GM12878 (cell line): ENCODE data around the gene TMCC2. TPM values are rescaled to one million over a fixed set of nuclear protein-coding genes. Genes with fewer than 3 reads are reported as not detected.

Experiments
- ASH2L ChIP-seq: fragments of 300-600, 200-600 bp; sonication (generic); IDR thresholded peaks from 2 replicates; pipeline ENCODE4 v1.6.1; 2017; ENCODE audit warnings: low read depth, mild to moderate bottlenecking, borderline replicate concordance
- CBX5 ChIP-seq: sonication (generic); IDR thresholded peaks from 2 replicates; pipeline ENCODE4 v1.6.1; 2016; ENCODE audit warnings: low read depth, moderate library complexity, mild to moderate bottlenecking, inconsistent platforms
- EED ChIP-seq: sonication (generic); IDR thresholded peaks from 2 replicates; pipeline ENCODE4 v1.6.1; 2016; ENCODE audit warnings: antibody characterized with exemption, low read depth
- HDAC2 ChIP-seq: fragments of 200-600 bp; sonication (generic); IDR thresholded peaks from 2 replicates; pipeline ENCODE4 v1.6.1; 2017
- HDAC6 ChIP-seq: fragments of 200-600 bp; sonication (generic); IDR thresholded peaks from one replicate; pipeline ENCODE4 v1.8.0; 2017; ENCODE audit warnings: antibody characterized with exemption; ENCODE audit not compliant: unreplicated experiment
- IKZF2 ChIP-seq, 2 experiments: fragments of 450-650 bp; IDR thresholded peaks; 2 replicates each; pipeline ENCODE4 v1.6.1; 2017; ENCODE audit warnings: mild to moderate bottlenecking in 2 of 2, moderate library complexity in 2 of 2
- JUND ChIP-seq: IDR thresholded peaks from 2 replicates; pipeline ENCODE4 v1.6.1; 2012; ENCODE audit warnings: low read depth, mild to moderate bottlenecking, low read length, improper control_type of control experiment, moderate library complexity
- KDM1A ChIP-seq: fragments of 200-600 bp; sonication (generic); IDR thresholded peaks from 2 replicates; pipeline ENCODE4 v1.6.1; 2016; ENCODE audit warnings: borderline replicate concordance
- LARP7 ChIP-seq: fragments of 450-650 bp; IDR thresholded peaks from 2 replicates; pipeline ENCODE4 v1.6.1; 2017; ENCODE audit warnings: mild to moderate bottlenecking
- MTA2 ChIP-seq: fragments of 450-650 bp; IDR thresholded peaks from 2 replicates; pipeline ENCODE4 v1.6.1; 2016; ENCODE audit warnings: low read depth, mild to moderate bottlenecking, moderate library complexity
- NR2F1 ChIP-seq: fragments of 450-650 bp; conservative IDR thresholded peaks from 2 replicates; pipeline ENCODE4 v1.6.1; 2017; ENCODE audit warnings: mild to moderate bottlenecking
- POLR2AphosphoS2 ChIP-seq: IDR thresholded peaks from 2 replicates; pipeline ENCODE4 v1.6.1; 2011; ENCODE audit warnings: low read depth, mild to moderate bottlenecking, low read length, improper control_type of control experiment, moderate library complexity
- PRDM15 ChIP-seq: fragments of 450-650 bp; formaldehyde crosslinking; IDR thresholded peaks from 2 replicates; pipeline ENCODE4 v1.4.0; 2020; ENCODE audit warnings: mild to moderate bottlenecking, moderate library complexity
- RAD21 ChIP-seq: IDR thresholded peaks from 2 replicates; pipeline ENCODE4 v1.6.1; 2011; ENCODE audit warnings: mild to moderate bottlenecking, low read depth, low read length, moderate library complexity; ENCODE audit not compliant: insufficient read depth
- RELA ChIP-seq: fragments of 450-650 bp; IDR thresholded peaks from 2 replicates; pipeline ENCODE4 v1.8.0; 2014; ENCODE audit warnings: borderline replicate concordance; ENCODE audit not compliant: partially characterized antibody
- REST ChIP-seq: IDR thresholded peaks from 2 replicates; pipeline ENCODE4 v1.6.1; 2012; ENCODE audit warnings: mild to moderate bottlenecking, low read depth, low read length
- SIN3A ChIP-seq: IDR thresholded peaks from 2 replicates; pipeline ENCODE4 v1.6.1; 2012; ENCODE audit warnings: low read depth, low read length, improper control_type of control experiment
- SUZ12 ChIP-seq: fragments of 200-600 bp; sonication (generic); IDR thresholded peaks from one replicate; pipeline ENCODE4 v1.6.1; 2018; ENCODE audit warnings: antibody characterized with exemption, mild to moderate bottlenecking; ENCODE audit not compliant: unreplicated experiment
- TAF1 ChIP-seq: IDR thresholded peaks from 2 replicates; pipeline ENCODE4 v1.6.1; 2011; ENCODE audit warnings: mild to moderate bottlenecking, low read depth, low read length, borderline replicate concordance
- ZNF687 ChIP-seq: fragments of 450-650 bp; IDR thresholded peaks from 2 replicates; pipeline ENCODE4 v1.6.1; 2017; ENCODE audit warnings: mild to moderate bottlenecking, moderate library complexity
- polyA plus RNA-seq, 11 experiments: library from polyadenylated mRNA; depleted of rRNA in 4 of 11; unstranded in 6 of 11; stranded (reverse) in 5 of 11; fragments of >200 nt; fragmentation: Nextera tagmentation in 4 of 11; fragmentation: Illumina TruSeq in 1 of 11; extraction: Ambion mirVana in 4 of 11; extraction: Trizol in 1 of 11; gene quantifications; 1 replicate in 1 of 11; 2 replicates in 10 of 11; pipeline versions ENCODE4 v1.2.1 to v1.2.3, GENCODE V29; 2011 to 2016; ENCODE audit warnings: inconsistent platforms in 2 of 11, missing spikeins in 2 of 11, low read depth in 1 of 11
- total RNA-seq, 4 experiments: library from RNA; depleted of rRNA in 3 of 4; stranded (reverse); fragments of >200 nt in 3 of 4; fragmentation: Illumina TruSeq in 1 of 4; extraction: Trizol in 1 of 4; gene quantifications; 2 replicates each; pipeline versions ENCODE4 v1.2.1 to v1.2.3, GENCODE V29; 2013 to 2021

The TMCC2 gene
- total and polyA plus RNA-seq, 10 of the 15 experiments (the other 5 are each of a cell fraction or from before 2014, with no cell fraction given): 0.06 to 2.3 (median 0.76) TPM

GRCh38 chr1:205211169-205211838 is 16.4 kb upstream of the TMCC2 start, which contains the start of gene DSTYK (continued):
- TF ChIP-seq ZNF687 (peak; percentile 38), RAD21 (no peak), JUND (no peak), SIN3A (peak; percentile 79), HDAC6 (no peak), IKZF2 (IDR thresholded peaks at IDR 0.05) (peak; percentile 68 to 92), KDM1A (no peak), SUZ12 (no peak), REST (0 out of 2 replicates have a peak, but pooled peaks have one; percentile 28), TAF1 (peak; percentile 75), NR2F1 (peak; percentile 82), ASH2L (no peak), RELA (peak; percentile 84), HDAC2 (no peak), LARP7 (peak; percentile 86), PRDM15 (CRISPR knock-in tag) (no peak), POLR2AphosphoS2 (peak; percentile 60; the same call in 1 of the 2 replicates), CBX5 (peak; percentile 86; the same call in 1 of the 2 replicates), EED (peak; percentile 8; the same call in 1 of the 2 replicates), MTA2 (no peak)
